ENCODE data around the gene MSH3.

DNA sequence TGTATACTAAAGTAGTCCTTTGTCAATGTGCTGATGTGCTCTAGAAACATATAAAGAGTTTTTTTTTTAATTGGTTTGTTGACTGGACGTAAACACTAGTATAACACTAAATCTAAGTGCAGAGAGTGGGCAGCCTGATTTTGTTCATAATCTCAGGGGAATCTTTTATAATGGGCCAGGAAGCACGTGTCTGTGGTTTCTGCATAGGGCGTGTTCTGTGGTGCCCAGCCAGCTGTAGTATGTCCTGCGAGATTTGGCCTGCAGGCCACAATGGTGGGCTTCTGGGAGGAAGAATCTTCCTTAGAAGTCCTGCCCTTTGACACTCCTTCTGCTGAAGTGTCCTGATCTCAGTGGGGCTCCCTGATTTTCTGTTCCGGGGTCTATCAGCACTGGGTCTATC, 49.3 kb downstream of the MSH3 start:
- TF ChIP-seq POLR2A (IDR thresholded peaks at IDR 0.05) (no peak), POLR2AphosphoS5 (IDR thresholded peaks at IDR 0.05) (no peak)
- TF ChIP-seq, protein P1, sequence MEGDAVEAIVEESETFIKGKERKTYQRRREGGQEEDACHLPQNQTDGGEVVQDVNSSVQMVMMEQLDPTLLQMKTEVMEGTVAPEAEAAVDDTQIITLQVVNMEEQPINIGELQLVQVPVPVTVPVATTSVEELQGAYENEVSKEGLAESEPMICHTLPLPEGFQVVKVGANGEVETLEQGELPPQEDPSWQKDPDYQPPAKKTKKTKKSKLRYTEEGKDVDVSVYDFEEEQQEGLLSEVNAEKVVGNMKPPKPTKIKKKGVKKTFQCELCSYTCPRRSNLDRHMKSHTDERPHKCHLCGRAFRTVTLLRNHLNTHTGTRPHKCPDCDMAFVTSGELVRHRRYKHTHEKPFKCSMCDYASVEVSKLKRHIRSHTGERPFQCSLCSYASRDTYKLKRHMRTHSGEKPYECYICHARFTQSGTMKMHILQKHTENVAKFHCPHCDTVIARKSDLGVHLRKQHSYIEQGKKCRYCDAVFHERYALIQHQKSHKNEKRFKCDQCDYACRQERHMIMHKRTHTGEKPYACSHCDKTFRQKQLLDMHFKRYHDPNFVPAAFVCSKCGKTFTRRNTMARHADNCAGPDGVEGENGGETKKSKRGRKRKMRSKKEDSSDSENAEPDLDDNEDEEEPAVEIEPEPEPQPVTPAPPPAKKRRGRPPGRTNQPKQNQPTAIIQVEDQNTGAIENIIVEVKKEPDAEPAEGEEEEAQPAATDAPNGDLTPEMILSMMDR (IDR thresholded peaks at IDR 0.05), result no peak

All from prostate gland (tissue), 2 donors.